ENCODE data around the gene LAMTOR4.

LAMTOR4 gene

GRCh38 chr7:100198266-100198665, 49.5 kb downstream of the LAMTOR4 start:
- TF ChIP-seq FOXM1 (IDR thresholded peaks at IDR 0.05; ENCODE audit: borderline replicate concordance, low read depth) (no peak), MAX (IDR thresholded peaks at IDR 0.05) (no peak), TAF1 (IDR thresholded peaks at IDR 0.05; ENCODE audit: low read depth) (no peak), YY1 (IDR thresholded peaks at IDR 0.05; ENCODE audit: low read depth) (no peak), CEBPB (IDR thresholded peaks at IDR 0.05) (no peak), EP300 (IDR thresholded peaks at IDR 0.05; ENCODE audit: borderline replicate concordance) (no peak), TEAD4 (IDR thresholded peaks at IDR 0.05) (no peak), CREB1 (IDR thresholded peaks at IDR 0.05; ENCODE audit: low read depth) (no peak), TCF12 (IDR thresholded peaks at IDR 0.05; ENCODE audit: low read depth) (no peak), USF1 (IDR thresholded peaks at IDR 0.05) (no peak), REST (IDR thresholded peaks at IDR 0.05; ENCODE audit: low read depth) (no peak), EGR1 (IDR thresholded peaks at IDR 0.05) (no peak), RAD21 (IDR thresholded peaks at IDR 0.05; ENCODE audit: low read depth) (no peak), ZBTB7A (IDR thresholded peaks at IDR 0.05; ENCODE audit: low read depth) (no peak), NFIC (IDR thresholded peaks at IDR 0.05) (no peak)

GRCh38 chr7:100200693-100201092, 52.0 kb downstream of the LAMTOR4 start:
- TF ChIP-seq USF1 (IDR thresholded peaks at IDR 0.05) (no peak), CREB1 (IDR thresholded peaks at IDR 0.05; ENCODE audit: low read depth) (no peak)

Data from Ishikawa (cell line).